ENCODE data around the gene PDZD7. TPM values are rescaled to one million over a fixed set of nuclear protein-coding genes. Genes with fewer than 3 reads are reported as not detected.

The PDZD7 gene
- total RNA-seq, 1 experiment from 2014 or later = 6.1 TPM

DNA sequence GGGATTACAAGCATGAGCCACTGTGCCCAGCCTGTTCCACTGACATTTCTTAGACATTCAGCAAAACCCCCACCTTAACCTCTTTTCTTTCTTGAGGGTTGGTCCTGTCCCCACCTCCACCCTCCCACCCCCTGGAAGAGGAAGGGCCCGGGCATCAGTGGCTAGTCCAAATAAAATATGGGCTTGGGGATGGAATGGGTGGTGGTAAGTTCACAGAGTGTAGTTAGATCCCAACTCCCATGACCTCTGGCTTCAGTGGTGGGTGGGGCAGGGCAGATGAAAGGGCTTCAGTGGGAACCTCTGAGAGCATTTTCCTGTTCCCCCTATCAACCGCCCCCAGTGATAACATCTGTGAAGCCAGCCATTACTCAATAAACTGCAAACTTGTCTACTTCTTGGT lies 9.9 kb upstream of the PDZD7 start:
- POLR2A ChIA-PET = interaction anchor here (0.7 to 2.5 kb wide), 5 partner anchors 10 to 101 kb away, joined by 4 to 12 read pairs (median 6); partner anchors contain the start of genes KAZALD1, PDZD7, SFXN3 and TLX1
- H3K9me3 ChIP-seq (ENCODE audit: control insufficient read depth in 1 of 2, insufficient read depth in 1 of 2, low read depth in 1 of 2, low read length in 2 of 2) = no peaks in the 10 kb centered on the region
- TF ChIP-seq CBX3 (IDR thresholded peaks at IDR 0.05; ENCODE audit: low read depth) (no peak), RAD21 (IDR thresholded peaks at IDR 0.05; ENCODE audit: low read depth) (no peak), ZFX (IDR thresholded peaks at IDR 0.05) (no peak), JUND (IDR thresholded peaks at IDR 0.05) (no peak), FOSL1 (IDR thresholded peaks at IDR 0.05; ENCODE audit: low read depth) (no peak), SRF (IDR thresholded peaks at IDR 0.05; ENCODE audit: low read depth) (no peak), POLR2A (IDR thresholded peaks at IDR 0.05; ENCODE audit: borderline replicate concordance, extremely low read depth, insufficient read depth, insufficient read length) (no peak), YY1 (IDR thresholded peaks at IDR 0.05; ENCODE audit: extremely low read depth, insufficient replicate concordance, low read depth, low read length) (no peak)
- TF ChIP-seq, protein P1, sequence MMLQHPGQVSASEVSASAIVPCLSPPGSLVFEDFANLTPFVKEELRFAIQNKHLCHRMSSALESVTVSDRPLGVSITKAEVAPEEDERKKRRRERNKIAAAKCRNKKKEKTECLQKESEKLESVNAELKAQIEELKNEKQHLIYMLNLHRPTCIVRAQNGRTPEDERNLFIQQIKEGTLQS (IDR thresholded peaks at IDR 0.05) = no peak
- TF ChIP-seq, protein P2, sequence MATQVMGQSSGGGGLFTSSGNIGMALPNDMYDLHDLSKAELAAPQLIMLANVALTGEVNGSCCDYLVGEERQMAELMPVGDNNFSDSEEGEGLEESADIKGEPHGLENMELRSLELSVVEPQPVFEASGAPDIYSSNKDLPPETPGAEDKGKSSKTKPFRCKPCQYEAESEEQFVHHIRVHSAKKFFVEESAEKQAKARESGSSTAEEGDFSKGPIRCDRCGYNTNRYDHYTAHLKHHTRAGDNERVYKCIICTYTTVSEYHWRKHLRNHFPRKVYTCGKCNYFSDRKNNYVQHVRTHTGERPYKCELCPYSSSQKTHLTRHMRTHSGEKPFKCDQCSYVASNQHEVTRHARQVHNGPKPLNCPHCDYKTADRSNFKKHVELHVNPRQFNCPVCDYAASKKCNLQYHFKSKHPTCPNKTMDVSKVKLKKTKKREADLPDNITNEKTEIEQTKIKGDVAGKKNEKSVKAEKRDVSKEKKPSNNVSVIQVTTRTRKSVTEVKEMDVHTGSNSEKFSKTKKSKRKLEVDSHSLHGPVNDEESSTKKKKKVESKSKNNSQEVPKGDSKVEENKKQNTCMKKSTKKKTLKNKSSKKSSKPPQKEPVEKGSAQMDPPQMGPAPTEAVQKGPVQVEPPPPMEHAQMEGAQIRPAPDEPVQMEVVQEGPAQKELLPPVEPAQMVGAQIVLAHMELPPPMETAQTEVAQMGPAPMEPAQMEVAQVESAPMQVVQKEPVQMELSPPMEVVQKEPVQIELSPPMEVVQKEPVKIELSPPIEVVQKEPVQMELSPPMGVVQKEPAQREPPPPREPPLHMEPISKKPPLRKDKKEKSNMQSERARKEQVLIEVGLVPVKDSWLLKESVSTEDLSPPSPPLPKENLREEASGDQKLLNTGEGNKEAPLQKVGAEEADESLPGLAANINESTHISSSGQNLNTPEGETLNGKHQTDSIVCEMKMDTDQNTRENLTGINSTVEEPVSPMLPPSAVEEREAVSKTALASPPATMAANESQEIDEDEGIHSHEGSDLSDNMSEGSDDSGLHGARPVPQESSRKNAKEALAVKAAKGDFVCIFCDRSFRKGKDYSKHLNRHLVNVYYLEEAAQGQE (IDR thresholded peaks at IDR 0.05; ENCODE audit: low read depth) = no peak
- no peak overlapping the region for H3K4me3 ChIP-seq (replicated peaks in 1 of 2; ENCODE audit: low read depth in 1 of 2, low read length in 2 of 2)
- no peak overlapping the region for H2AFZ ChIP-seq (ENCODE audit: low read depth, low read length, poor library complexity, severe bottlenecking)
- intact Hi-C loops (cut with micrococcal nuclease) = loop anchor here (1.0 to 2.0 kb wide), 3 partner anchors 25 to 172 kb away; no protein-coding TSS in a partner anchor
- H3K36me3 ChIP-seq (ENCODE audit: control insufficient read depth in 1 of 2, insufficient read depth in 2 of 2, low read length in 2 of 2) = peaks cover 14 to 30% of the 10 kb centered on the region in 2 experiments
- H3K27me3 ChIP-seq (ENCODE audit: insufficient read depth, low read length) = no peaks in the 10 kb centered on the region
- DNase-seq (ENCODE audit: low read depth, low spot score) (no peak), ATAC-seq (no peak)
- peak overlapping the region; percentile 24; the same call in 1 of the 2 replicates for H3K9ac ChIP-seq (ENCODE audit: low read length)
- peaks cover 15% of the 10 kb centered on the region; the same call in 1 of the 2 replicates for H3K79me2 ChIP-seq (ENCODE audit: insufficient read depth, low read length)
- CTCF ChIA-PET = interaction anchor here (0.7 to 5.4 kb wide), 18 partner anchors 10 to 173 kb away, joined by 3 to 118 read pairs (median 10); partner anchors contain the start of genes KAZALD1, PDZD7 and SFXN3
- BruUV-seq (replicated peaks) = no TSS peak
- no peaks in the 10 kb centered on the region for H3K9me2 ChIP-seq (ENCODE audit: insufficient read depth)
- peak overlapping the region; percentile 84; the same call in 1 of the 2 replicates for H3K27ac ChIP-seq (ENCODE audit: low read depth, low read length)
- peak overlapping the region; percentile 82; the same call in 1 of the 2 replicates for H3K4me2 ChIP-seq (ENCODE audit: low read length)
- H3K4me1 ChIP-seq (ENCODE audit: control insufficient read depth in 1 of 2, insufficient read depth in 2 of 2, low read length in 2 of 2) = peaks cover 26 to 33% of the 10 kb centered on the region in 2 experiments
- RAD21 ChIA-PET (ENCODE audit: low non-redundant PET in 1 of 2, low total read pairs in 2 of 2, uncharacterized antibody in 2 of 2, unreplicated experiment in 2 of 2) = interaction anchor here (0.6 to 3.3 kb wide), 11 partner anchors 9 to 174 kb away, joined by 3 to 23 read pairs (median 5); no protein-coding TSS in a partner anchor
- H4K20me1 ChIP-seq (ENCODE audit: insufficient read depth) = no peaks in the 10 kb centered on the region
